Heart left ventricle (tissue), 13 donors: ENCODE data around the gene AFAP1L1.

Source experiments
- POLR2A ChIP-seq, 2 donors: fragments of 450-650 bp; IDR thresholded peaks; one replicate each; pipeline ENCODE4 v1.6.1; 2017; ENCODE audit warnings: antibody characterized with exemption in 2 of 2, mild to moderate bottlenecking in 2 of 2, moderate library complexity in 2 of 2
- TF ChIP-seq, protein P1 (sequence below), 12 donors: fragments of 200-600 bp; sonication (generic) in 4 of 12; IDR thresholded peaks; one replicate each; pipeline versions ENCODE4 v1.5.0 to v1.8.0; 2018 to 2022; ENCODE audit warnings: antibody characterized with exemption in 12 of 12, mild to moderate bottlenecking in 5 of 12
- donor health status: ischemic (EF 13 %, LVEDD 7.1; RV severe dilation, severe dysfunction).
- donor health status: DM: no; HTN: yes; CAD: no.
- donor health status: DM: no; HTN: no; CAD: no.
- donor health status: ischemic (EF 25% LVEDD 6.9; RV normal size, moderate dysfunction).
- donor health status: ischemic (EF 25% LVEDD 5.7; RV mildly dilated, moderate dysfunction).
- donor health status: ischemic (EF 35%, LVEDD 5.7; RV mildly dilated, moderate dysfunction).
- donor health status: nonischemic (EF 11% LVEDD 7.7; RV severe dilation, severe dysfunction).
- donor health status: DM: yes; HTN: yes; CAD: no.
- donor health status: PGD.
- donor health status: ischemic (EF 29% LVEDD 5.4; RV normal size, mild dysfunction).
- donor health status: nonischemic (EF 23%, LVEDD 6.1; RV moderate dilation, normal function).

DNA sequence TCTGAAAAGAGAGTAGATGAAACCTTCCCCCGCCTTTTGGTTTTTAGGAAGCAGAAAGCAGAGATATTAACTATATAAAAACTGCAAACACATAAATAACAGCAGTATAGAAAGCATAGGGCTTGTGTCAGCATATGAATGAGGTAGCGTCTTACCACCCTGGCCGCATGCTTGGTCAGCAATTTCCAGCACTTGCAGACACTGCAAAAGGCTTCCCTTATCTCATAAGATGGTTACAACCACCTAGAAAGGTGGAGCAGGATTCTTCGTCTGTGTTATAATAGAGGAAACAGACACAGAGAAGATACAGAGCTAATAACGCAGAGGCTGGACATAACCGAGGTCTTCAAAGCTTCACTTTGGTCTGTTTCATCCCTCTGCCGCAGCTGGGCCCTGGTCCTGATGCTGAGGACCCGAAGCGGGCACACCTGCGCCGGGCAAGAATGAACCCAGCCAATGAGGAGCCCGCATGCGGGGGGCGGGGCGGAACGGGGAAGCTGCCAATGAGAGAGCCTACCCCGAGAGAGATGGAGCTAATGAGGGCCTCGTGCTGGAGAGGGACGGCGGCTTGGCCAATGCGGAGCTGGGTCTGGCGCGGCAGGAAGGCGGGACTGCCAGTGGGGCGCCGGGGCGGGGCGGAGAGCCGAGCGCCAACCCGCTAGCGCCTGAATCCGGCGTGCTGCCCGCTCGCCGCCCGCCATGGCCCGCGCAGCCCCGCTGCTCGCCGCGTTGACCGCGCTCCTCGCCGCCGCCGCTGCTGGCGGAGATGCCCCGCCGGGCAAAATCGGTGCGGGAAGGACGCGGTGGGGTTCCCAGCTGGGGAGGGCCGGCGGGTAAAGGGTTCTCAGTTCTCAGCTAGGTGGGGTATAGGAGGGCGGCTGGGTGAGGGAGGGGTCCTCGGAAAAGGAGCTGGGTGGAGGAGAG is 86.0 kb downstream of the AFAP1L1 start, which contains the start of gene PCYOX1L:
- TF ChIP-seq, protein P1, sequence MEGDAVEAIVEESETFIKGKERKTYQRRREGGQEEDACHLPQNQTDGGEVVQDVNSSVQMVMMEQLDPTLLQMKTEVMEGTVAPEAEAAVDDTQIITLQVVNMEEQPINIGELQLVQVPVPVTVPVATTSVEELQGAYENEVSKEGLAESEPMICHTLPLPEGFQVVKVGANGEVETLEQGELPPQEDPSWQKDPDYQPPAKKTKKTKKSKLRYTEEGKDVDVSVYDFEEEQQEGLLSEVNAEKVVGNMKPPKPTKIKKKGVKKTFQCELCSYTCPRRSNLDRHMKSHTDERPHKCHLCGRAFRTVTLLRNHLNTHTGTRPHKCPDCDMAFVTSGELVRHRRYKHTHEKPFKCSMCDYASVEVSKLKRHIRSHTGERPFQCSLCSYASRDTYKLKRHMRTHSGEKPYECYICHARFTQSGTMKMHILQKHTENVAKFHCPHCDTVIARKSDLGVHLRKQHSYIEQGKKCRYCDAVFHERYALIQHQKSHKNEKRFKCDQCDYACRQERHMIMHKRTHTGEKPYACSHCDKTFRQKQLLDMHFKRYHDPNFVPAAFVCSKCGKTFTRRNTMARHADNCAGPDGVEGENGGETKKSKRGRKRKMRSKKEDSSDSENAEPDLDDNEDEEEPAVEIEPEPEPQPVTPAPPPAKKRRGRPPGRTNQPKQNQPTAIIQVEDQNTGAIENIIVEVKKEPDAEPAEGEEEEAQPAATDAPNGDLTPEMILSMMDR (IDR thresholded peaks at IDR 0.05), result peak in 1 of 12 donors; percentile 7
- peak in 1 of 2 donors; percentile 50 for TF ChIP-seq POLR2A (IDR thresholded peaks at IDR 0.05)
